NOMO-1 (cell line): ENCODE measurements around the gene SORCS3.

Source experiments
- DNase-seq, 2 experiments: peaks; one replicate each; lab custom pipeline; 2025; ENCODE audit not compliant: unreplicated experiment in 2 of 2; lab: John Stamatoyannopoulos, UW

The SORCS3 gene

DNA sequence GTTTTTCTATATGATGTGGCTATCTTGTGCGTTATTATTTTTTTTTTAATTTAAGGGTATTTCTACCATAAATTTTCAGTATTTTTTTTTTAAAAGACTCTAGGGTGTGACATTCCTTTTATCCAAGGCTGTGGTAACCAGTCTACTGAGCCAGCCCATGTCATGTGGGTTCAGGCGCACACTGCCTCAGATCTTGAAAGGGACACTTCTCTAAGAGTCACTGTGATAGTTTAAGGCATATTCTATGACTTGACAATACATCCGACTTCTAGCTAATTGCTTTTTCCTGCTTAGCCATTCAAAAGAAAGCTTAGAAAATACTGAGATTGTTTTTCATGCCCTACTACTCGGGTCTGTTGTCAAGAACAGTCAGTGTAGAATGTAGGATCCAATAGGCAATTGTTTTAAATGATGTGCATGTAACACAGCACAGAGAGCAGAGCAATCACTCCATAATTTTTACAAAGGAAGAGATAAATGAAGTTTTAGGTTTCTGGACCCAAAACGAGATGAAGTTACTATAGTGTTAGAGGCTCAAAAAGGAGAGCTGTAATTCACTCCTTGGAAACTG lies 263.7 kb downstream of the SORCS3 start:
- no peak for DNase-seq

DNA sequence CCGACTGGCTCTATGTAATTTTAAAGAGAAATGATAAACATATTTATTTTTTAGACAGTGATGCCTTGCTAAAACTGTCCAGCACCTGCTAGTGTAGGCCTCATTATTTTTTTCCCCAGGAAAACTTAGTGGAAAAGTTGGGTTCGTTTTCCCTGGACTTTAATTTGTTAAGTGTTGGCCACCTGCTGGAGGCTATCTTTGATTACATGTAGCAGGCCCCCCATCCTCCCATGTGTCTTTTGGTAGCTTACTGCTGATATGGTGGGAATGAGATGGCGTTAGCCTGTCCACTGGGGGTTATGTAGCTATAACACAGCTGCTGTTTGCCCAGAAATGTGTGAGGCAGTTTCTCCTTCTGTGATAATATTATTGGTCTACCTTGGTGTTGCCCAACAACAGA lies 265.0 kb downstream of the SORCS3 start:
- no peak for DNase-seq

DNA sequence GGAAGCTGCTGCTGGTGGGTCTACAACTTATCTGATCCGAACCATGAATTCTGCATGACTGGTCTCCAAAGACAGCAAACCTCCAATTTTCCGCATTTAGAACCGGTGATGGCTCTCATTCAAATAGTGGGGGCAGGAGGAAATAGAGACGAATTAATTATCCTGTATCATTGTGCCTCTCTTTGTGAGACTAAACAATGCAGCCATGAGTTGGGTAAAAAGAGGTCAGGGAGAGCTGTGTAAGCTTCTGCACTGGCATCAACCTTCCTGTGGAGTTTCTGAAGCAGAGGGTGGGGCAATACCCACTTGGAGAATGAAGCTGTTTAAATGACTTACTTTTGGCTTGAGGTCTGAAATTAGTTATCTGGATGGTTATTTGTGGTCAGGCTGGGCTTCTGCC lies 266.4 kb downstream of the SORCS3 start:
- DNase-seq = no peak

DNA sequence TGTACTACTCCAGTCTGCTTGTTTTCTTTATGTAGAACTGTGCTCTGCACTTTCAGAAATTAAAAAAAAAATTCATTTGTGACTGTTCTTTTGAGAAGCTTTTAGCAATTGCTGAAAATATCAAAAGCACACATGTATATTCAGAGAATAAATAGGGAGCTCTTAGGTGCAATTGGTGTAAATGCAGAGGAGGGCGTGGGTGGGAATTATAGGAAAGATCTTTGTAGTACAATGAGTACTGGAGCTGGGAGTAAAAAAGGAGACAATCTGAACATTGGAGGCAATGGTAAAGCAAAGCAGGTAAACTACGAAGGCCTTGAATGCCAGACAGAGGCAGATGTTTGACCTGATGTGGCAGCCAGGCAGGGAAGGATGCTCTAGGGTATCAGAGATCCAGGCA lies 267.5 kb downstream of the SORCS3 start:
- no peak for DNase-seq

DNA sequence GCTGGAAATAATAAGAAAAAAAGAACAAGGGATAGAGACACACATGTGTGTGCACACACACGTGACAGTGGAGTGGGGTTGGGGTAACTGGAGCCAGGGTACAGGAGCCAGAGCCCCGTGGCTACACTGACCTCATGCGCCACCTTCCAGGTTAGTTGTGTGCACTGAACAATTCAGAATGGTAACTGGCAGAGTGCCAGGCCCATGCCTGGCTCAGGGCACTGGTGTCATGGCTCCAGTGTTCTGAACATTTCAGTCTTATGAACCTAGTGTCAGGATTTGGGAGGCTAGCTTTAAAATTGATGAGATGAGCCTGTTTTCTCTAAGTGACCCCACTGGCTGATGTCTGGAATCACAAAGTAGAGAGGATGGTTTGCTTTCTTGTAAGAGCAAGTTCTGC lies 269.6 kb downstream of the SORCS3 start:
- no peak for DNase-seq

DNA sequence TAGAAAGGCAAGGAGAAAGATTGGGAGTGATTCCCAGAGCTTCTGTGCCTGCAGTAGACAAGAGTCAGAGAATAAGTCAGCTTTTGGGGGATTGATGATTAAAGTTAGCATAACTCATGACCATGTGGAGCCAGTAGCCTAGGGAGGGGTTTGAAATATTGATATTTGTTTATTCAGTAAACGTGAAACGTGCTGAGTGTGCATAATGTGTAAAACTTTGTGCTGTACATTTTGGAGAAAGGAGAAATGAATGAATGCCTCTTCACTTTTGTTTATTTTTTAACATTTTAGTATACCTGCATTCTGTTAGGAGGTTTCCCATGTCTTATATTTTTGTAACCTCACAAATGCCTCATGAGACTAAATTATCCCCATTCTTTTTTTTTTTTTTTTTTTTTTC lies 272.3 kb downstream of the SORCS3 start:
- DNase-seq = no peak

DNA sequence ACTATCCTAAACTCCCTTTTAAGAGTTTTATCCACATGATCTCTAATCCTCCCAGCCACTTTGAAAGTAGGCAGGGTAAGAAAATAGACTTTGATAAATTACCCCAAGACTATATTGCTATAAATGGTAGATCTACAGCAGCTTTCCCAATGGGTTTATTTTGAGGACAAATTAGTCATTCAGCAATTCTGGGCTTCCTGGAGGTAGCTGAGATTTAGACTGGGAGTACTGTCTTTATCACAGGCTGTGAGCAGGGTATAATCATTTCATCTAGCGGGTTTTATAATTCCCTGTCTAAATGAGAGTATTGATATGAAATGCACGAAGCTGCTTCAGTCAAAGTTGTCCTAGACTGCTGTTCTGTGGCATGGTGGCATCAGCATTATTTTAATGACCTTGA lies 279.4 kb downstream of the SORCS3 start:
- DNase-seq = no peak

DNA sequence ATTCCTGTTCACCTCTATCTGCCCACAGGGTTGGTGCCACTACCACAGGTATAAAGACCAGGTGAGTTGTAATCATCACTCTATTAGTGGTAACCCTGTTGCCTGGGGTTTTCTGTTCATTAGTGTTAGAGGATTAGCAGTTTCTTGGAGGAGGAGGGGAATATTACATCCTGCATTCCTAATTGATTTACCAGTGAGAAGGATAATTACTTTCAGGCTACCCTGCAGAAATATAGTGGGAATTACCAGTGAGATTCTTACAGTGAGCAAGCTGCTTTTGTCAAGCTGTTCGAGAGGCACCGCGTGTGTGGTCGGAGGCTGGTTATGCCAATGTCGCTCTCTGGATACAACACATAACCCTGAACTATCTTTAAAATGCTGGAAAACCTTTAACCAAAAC lies 280.7 kb downstream of the SORCS3 start:
- DNase-seq = no peak

DNA sequence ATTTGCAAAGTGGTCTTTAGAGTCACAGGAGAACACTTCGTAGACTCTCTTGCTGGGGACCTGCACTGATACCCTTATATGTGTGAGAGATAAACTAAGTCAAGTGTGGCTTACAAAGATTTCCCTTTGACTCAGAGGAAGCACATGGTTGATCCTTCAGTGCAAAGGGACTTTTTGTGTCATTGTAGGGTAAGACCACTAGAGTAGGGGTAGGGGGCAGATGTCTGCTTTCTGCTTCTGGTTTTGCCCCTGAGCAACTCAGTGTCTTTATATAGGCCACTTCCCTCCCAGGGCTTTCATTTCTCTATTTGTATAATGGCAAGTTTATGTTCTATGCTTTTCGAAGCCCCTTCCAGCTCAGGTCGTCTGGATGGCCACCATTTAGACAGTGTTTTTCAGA lies 281.7 kb downstream of the SORCS3 start:
- no peak for DNase-seq

DNA sequence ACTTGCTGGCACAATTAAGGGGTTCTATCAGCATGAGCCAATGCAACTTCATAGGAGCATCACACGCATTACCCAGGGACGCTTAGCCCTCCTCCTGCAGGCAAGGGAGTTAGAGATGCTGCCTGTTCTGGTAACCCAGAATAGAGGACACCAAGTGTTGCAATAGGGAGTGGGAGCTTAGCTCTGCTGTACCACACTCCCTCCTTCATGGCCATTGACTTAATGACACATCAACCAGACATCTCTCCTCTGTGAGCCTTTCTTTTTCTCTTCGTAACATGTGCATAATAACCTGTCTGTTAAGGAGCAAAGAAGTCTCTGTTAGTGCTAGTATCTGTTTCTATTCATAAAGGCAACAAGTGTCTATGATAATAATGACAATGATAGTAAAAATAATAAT lies 282.4 kb downstream of the SORCS3 start:
- DNase-seq = no peak

DNA sequence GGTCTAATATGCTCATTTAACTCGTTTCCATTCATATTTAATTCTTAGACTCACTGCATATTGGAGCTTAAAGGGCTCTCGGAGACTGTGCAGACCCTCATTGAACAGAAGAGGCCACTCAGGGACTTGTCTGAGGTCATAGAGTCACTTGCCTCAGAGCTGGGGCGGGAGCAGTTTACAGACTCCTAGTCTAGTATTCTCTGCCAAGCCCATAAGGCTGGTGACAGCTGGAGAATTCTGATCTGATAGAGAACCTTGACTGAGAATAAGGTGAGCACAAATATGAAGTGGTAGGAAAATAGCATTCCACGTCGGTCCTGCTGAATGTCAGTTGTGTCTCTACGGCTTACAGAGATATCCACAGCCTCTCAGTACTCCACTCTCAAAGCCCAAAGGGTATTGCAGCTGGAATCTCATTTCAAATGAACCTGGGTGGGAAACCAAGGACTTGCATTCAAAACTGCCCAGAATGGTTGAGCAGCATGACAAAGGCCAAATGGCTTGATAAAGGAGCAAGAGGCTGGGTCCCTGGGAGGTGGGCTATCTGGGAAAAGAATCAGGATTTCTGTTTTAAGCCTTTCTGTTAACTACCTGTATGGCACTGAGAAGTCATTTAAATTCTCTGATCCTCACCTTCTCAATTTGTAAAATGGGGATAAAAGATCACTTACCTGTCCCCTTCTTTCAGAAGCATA lies 283.2 kb downstream of the SORCS3 start:
- DNase-seq = no peak

DNA sequence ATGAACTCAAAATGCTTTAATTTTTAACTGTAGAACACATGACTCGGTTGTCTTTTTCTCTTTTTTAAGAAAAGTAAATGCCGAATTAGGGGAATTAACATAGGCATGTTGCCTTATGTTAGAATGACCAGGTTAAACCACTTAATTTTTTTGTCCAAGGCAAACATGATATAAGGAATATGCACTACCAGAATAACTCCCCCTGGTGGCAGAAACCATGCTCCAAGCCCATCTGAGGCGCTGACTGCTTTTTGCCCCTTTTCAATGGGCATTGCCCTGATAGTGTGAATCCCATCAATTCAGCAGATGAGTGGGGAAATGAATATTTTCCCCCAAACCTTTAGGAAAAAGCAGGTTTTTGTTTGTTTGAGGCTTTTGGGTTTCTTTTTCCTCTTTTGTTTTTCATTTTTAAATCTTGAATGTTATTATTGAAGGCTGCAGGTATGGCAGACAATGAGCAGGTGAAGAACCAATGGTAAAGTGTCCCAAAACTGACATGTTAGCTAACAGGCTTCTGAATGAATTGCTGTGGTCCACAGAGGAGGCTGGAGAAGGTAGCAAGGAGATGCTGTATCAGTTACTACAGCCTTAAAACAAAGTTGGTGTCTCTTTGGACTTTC lies 284.3 kb downstream of the SORCS3 start:
- DNase-seq = peak in 1 of 2 experiments; percentile 24

DNA sequence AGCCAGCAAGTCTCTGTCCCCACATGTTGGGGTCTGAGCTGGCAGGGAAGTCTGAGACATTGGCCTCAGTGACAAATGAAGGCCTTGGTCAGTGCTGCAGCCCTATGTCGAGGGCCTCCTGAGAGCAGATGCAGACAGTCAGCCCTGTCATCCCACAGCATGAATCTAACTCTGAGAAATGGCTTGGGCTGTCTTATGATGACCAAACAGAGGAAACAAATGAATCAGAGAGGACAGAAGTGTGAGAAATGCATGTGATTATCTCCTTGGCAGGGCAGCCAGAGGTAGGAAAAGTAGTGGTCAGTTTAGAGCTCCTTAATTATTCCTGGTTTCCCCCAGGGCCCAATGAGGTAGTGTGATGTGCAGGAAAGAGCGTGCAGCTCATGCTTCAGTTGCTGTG lies 287.6 kb downstream of the SORCS3 start:
- no peak for DNase-seq

DNA sequence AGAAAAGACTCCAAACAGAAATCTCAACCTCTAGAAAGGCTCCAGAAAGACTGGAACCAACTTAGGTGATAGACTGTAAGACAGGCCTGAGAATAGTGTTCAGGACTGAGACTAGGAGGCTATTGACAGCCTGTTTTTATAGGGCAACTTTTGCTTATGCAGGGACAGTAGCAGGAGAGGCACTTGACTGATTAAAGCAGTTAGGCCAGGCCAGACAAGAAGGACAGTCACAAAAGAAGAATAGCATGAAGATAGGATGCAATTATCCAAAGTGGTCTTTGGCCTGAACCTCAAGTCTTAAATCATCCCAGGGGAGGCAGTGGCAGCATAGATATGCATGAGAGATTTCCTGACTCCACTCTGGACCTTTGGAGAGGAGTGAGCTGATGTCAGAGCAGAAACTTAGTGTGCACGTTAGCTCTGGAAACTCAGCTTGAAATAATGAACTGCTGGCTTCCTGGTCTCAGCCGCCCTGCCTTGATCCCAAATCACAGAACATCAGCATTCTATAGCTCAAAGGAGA lies 290.6 kb downstream of the SORCS3 start:
- no peak for DNase-seq

DNA sequence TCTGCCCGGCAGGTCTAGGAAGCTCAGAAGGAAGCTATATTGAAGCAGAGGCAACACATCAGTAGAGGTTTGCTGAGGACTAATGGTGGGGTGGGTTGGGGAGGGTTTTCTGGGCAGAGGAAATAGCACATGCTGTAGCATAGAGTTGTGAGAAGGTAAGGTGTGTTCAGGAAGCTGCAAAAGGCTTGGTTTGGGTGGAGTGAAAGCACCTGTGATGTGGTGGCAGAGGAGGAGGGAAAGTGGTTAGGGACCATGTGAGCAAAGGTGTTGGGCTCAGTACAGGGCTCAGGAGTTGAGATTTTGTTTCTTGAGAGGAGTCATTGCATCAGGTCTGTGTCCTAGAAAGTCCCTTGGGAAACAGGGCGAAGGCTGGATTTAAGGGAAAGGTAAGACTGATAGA lies 294.6 kb downstream of the SORCS3 start:
- DNase-seq = no peak

DNA sequence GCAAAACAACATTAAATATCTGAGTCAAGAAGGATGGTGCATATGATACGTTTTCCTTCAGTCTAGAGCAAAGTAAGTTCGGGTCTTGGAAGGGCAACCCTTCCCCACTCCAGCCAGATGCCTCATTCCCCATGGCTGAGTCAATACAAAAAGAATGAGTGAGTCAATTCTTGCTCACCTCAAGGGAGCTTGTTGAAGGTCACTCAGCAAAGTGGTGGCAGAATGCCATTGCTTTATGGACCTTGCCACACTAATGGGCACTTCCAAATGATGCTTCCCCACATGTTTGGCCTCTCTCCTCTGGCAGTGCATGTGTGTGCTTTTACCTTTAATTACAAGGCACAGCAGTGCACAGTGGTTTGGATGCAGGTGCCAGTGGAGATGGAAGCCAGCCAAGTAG lies 296.5 kb downstream of the SORCS3 start:
- no peak for DNase-seq

DNA sequence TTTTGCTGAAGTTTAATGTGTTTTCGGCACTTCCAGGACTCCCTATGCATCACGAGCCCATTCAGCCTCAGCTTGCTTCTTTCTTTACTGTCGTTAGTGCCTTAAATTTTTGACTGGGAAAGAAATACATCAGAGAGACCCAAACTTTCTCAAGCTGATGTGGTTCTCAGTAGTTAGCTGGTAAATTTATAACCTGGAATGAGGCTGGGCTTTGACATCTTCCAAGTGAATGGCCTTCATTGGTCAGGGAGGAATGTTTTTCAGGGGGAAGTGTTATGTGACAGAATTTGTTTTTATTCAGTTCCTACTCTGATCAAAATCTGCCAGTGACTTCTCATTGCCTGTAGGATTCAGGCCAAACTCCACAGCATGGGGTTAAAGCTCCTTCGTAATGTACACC lies 296.9 kb downstream of the SORCS3 start:
- DNase-seq = no peak

DNA sequence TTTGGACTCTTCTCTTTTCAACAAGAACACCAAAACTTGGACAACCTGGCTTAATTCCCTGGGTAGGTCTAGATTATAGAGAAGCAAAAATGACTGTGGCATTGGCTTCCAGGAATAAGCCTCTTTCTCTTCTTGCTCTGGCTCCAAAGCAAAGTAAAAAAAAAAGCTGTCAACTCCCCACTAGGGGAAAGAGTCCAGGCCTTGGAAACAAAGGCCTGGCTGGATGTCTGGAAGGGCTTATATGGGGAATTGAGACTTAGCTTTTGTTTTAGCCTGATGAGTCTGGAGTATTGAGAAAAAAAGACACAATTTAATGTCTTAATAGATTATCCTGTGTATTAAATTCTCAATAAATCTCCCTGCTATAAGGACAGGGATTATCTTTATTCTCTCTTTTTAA lies 300.6 kb downstream of the SORCS3 start:
- no peak for DNase-seq

DNA sequence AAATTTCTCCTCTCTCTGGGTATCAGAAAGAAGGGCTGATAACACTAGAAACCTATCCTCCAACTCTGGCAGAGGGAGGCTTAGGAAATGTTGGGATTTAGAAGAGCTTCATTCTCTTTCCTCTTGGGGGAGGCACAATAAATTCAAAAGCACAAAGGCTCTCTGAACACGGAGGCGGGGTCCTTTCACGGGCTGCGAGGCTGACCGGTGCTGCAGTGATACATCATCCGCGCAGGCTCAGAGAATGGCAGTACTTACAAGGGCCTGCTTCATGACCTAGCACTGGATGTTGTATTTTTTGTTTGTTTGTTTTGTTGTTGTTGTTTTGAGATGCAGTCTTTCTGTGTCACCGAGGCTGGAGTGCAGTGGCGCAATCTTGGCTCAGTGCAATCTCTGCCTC lies 306.2 kb downstream of the SORCS3 start:
- DNase-seq = no peak

DNA sequence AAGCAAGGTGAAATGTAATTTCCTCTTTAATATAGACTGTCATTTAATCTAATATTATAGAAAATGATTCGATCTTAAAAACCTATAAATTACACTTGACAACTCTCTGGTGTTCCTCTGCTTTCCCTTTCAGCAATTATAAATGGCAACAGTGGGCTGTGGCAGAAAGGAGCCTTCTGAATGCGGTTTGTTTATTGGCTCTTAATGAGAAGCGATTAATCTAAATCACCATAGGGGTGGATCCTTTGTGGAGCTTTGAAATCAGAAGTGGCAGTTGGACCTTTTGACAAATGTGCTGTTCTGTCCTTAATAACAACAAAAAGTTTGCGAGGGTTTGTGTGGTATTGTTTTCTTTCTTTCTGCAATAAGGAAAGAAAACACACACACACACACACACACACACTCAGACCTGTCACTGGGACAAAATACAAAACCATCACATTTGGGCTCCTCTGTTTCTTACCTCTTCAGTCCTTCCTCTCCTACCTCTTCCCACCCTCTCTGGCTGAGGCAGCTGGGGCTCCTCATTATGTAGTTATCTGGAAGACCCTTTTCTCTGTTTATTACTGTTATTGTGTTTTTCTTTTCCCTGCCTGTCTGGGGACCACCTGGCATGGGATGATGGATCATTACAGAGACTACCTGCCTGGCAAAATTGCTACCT lies 316.2 kb downstream of the SORCS3 start:
- no peak for DNase-seq

DNA sequence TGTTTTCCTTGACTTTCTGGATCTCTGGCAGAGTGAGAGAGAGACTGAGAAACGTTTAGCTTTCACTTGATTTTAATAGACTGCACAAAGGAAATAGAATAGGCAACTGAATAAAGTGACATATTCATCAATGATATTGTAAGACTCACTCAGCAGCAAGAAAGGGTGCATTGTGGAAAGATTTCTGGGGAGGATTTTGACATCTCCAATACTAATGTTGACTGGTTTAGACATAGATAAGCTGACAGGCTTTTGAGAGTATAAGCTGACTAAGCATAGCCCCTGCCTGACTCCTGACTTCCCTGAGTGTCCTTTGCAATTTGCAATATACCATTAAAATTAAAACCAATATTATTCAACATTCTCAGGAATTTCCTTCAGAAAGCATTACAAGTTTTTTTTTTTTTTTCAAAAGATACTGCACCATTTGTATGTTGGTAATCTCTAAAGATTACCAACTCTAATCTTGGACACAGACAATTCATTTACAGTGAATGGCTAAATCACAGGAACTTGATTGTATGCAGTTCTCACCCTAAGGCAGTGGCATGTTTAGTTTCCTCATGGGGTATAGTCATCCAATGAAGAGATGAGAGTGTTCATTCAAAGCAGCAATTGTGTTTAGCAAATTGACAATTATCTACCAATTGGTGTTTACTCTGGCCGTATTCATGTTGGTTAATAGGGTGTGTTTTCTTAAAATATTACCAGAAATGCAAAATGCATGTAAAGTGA lies 325.6 kb downstream of the SORCS3 start:
- no peak for DNase-seq
